Superior temporal gyrus (tissue), 1 donor: ENCODE results near the gene CEP20.
A peak's percentile ranks its signal among the peaks of the same experiment; 100 is the strongest.
"Not testable (repeated sequence)": the region's sequence is repeated elsewhere in the genome, so short reads cannot be mapped to it uniquely, and the experiment has no call there.

Experiments used
- DNase-seq: peaks from one replicate; pipeline ENCODE4 v3.0.0-alpha.2; 2016; ENCODE audit errors: extremely low spot score

Gene CEP20, protein sequence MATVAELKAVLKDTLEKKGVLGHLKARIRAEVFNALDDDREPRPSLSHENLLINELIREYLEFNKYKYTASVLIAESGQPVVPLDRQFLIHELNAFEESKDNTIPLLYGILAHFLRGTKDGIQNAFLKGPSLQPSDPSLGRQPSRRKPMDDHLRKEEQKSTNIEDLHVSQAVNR

DNA sequence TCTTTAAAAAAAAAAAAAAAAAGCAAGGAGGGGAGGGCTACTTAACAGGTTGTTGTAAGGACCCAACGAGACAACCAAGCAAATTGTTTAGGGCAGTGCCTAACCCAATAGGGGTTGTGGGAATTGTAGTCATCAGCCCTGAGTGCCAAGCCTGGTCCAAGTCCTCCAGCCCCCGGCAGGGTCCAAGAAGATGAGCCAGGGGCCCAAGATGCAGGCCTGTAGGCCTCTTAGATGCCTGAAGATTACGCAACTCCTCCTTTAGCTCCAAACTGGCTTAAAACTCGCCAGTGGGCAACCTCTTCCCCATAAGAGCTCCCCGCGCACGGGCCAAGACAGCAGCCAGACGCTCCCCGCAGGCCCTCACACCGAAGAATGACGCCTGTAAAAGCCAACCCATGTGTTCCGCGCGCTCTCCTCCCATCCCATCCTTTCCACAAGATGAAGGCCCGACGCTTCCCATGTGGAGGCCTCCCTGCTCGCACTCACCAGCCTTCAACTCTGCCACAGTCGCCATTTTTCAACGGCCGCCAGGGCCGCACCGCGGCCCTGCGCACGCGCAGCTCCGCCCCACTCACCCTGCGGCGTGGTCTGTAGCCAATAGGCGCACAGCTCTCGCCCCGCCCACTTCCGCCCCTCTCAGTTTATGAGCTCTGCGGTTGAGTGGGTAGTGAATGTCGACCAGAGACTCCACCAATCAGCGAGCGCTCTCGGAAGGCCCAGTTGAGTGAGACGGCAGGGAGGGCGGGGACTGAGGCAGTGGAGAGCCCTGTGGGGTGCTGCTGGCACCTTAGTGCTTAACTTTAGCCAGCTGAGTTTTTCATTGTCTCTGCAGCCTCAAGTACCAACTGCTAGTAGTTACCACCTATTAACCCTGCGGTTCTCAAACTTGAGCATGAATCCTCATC is at the start of gene CEP20:
TSS of gene CEP20 (minus strand) at position 532 of the 905 bp plus-strand sequence. CDS start at position 514, 18 bp downstream.
- peak; percentile 99 for DNase-seq

DNA sequence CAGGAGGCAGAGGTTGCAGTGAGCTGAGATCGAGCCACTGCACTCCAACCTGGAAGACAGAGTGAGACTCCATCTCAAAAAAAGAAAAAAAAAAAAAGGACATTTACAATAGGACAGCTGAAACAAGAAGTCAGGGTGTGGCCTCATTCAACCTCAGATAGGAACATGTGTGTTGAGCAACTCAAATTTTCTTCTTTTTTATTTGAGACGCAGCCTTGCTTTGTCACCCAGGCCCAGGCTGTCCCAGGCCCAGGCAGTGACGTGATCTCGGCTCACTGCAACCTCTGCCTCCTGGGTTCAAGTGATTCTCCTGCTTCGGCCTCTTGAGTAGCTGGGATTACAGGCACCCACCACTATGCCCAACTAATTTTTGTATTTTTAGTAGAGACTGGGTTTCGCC is 48.4 kb upstream of the CEP20 start:
- not testable (repeated sequence) for DNase-seq

DNA sequence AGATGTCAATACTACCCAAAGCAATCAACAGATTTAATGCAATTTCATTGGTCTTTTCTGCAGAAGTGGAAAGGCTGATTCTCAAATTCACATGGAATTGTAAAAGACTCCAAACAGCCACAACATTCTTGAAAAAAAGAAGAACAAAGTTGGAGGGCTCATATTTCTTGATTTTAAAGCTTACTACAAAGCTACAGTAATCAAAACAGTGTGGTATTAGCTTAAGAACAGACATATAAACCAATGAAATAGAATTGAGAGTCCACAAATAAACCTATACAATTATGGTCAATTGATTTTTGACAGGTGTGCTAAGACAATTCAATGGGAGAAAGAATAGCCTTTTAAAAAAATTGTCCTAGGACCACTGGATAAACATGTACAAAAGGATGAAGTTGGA is 46.6 kb upstream of the CEP20 start:
- DNase-seq, result no peak

- no peak for DNase-seq
Measured at GRCh38 chr16:15933781-15934180, 45.4 kb upstream of the CEP20 start.

DNA sequence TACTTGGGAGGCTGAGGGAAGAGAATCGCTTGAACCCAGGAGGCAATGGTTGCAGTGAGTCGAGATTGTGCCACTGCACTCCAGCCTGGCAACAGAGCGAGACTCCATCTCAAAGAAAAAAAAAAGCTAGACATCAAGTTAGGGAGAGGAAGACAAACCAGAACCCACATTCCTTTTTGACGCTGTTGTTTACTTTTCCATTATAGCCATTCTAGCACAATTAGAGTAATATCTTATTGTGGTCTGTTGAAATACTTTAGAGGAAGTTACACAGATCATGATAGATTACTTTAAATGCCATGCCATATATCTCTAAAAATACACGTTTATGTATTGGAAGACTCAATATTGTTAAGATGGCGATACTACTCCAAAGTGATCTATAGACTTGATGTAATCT is 44.5 kb upstream of the CEP20 start:
- DNase-seq, result no peak

GRCh38 chr16:15928261-15929104 is 40.1 kb upstream of the CEP20 start:
- DNase-seq, result no peak

DNA sequence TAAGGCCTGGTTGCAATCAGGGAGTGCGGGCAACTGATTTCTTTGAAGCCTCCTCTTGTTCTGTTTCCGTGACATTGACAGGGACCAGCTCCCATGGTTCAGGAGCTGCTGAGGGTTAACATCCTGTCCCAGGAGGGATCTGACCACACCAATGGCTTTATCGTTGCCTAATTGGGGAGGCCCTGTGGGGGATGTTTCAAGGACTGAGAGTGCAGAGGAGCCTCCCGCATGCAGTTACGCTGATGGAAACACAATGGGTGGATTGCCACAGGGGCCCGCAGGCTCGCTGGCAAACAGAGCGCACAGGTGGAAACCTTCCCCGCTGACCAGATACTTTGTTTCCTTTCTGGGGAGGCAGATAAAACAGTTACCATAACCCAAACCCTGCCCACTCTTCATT is 37.2 kb upstream of the CEP20 start:
- no peak for DNase-seq

GRCh38 chr16:15924996-15925395 is 36.6 kb upstream of the CEP20 start:
- no peak for DNase-seq

DNA sequence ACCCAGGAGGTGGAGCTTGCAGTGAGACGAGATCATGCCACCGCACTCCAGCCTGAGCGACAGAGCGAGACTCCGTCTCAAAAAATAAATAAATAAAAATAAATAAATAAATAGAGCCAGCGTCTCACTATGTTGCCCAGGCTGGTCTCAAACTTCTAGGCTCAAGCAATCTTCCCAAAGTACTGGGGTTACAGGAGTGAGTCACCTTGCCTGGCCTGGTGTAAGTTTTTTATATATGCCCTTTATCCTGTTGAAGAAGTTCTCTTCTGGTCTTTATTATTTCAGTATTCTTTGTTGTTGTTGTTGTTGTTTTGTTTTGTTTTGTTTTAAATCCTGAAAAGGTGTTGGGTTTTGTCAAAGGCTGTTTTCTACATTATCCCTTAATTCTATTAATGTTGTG is 30.9 kb upstream of the CEP20 start:
- DNase-seq, result no peak

- DNase-seq, result not testable (repeated sequence)
Measured at GRCh38 chr16:15918314-15918713, 29.9 kb upstream of the CEP20 start.

DNA sequence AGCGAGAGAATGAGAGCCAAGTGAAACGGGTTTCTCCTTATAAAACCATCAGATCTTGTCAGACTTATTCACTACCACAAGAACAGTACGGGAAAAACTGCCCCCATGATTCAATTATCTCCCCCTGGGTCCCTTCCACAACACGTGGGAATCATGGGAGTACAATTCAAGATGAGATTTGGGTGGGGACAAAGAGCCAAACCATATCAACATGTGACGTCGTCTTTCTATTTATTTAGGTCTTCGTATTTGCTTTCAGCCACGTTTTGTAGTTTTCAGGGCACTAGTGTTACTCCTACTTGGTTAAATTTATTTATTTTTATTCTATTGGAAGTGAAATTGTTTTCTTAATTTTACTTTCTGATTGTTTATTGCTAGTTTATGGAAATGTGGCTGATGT is 27.9 kb upstream of the CEP20 start:
- DNase-seq, result no peak

GRCh38 chr16:15915555-15916081 is 27.2 kb upstream of the CEP20 start:
- DNase-seq, result no peak

DNA sequence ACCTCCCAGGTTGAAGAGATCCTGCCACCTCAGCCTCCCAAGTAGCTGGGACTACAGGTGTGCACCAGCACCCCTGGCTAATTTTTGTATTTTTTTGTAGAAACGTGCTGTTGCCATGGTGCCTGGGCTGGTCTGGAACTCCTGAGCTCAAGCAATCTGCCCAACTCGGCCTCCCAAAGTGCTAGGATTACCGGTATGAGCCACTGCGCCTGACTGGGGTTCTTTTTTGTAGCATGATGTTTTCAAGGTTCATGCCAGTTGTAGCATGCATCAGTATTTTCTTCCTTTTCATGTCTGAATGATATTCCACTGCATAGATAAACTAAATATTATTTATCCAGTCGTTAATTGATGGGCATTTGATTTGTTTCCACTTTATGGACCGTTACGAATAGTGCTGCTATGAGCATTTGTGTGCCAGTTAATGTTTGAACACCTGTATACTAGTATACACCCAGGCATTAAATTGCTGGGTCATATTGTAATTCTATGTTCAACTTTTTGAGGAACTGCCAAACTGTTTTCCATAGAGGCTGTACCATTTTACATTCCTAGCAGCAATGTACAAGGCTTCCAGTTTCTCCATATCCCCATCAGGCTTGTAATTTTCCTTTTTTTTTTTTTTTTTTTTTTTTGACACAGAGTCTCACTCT is 24.8 kb upstream of the CEP20 start:
- DNase-seq, result no peak

- DNase-seq, result no peak
Measured at GRCh38 chr16:15911198-15911597, 22.8 kb upstream of the CEP20 start.

DNA sequence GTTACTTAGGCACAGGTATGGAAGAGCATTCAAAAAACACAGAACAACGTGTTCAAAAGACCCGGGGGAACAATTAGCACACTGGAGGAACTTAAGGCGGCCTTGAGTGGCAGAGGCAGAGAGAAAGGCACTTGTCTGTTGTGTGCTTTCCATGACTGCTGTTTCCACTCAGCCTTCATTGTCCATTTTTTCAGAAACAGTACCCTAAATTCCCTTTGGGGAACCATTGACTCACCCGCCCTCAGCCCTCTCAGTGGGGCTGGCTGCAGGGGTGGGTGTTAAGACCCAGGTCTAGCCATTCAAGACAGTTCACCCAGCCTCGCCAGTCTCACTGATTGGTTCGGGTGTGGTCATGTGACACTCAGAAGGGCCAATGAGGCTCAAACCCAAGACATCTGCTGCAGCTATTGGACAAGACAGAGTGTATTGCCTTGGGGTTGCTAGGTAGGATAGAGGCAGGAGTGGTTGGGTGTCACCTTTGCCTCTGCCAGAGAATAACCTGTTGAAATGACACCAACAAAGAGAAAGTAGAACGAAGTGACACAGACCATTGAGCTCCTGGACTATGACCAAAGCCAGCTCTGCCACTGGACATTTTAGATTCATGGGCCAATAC is 19.6 kb upstream of the CEP20 start:
- no peak for DNase-seq

DNA sequence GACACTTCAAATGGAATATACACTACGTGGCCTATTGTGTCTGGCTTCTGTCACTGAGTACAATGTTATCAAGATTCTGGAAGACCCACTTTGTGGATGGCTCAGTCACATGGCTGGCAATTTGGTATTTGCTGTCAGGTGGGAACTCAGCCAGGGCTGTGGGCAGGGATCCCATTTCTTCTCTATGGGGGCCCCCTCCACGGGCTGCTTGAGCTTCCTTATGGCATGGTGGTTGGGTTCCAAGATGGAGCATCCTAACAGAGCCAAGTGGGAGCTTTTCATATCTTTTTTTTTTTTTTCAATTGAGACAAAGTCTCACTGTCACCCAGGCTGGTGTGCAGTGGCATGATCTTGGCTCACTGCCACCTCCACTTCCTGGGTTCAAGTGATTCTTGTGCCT is 18.0 kb upstream of the CEP20 start:
- no peak for DNase-seq

GRCh38 chr16:15903960-15904359 is 15.6 kb upstream of the CEP20 start:
- no peak for DNase-seq

DNA sequence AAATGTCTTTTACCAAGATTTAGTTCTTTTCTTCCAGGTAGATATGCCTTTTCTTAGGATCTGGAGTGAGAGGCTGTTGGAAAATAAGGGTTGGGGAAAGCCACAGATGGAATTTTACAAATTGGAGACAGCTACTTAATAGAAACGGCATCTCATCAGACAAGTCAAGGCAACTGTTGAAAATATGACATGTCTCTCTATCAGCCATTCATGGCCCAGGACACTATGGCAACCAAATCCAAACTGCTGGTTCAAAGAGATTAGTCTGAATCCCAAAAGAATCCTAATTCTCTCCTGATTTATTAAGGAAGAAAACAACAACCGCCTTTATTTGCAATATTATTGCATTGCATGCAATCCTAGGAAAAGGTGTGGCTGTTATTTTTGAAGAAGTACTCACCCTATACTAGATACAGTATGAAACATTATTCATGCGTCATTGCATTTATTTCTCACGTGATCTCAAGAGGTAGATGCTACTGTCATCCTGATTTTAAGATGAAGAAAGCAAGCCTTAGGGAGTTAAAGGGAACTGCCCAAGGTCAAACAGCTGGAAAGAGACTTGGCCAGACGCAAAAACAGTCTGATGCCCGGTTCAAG is 12.6 kb upstream of the CEP20 start:
- no peak for DNase-seq

- DNase-seq, result no peak
Measured at GRCh38 chr16:15900357-15900756, 12.0 kb upstream of the CEP20 start.

GRCh38 chr16:15899538-15900100 is 11.2 kb upstream of the CEP20 start:
- no peak for DNase-seq
